Gastroesophageal sphincter (tissue), 3 donors: ENCODE data around the gene CHCHD5.

Experiments
- POLR2A ChIP-seq, 2 donors: fragments of 450-650 bp; IDR thresholded peaks; one replicate each; pipeline ENCODE4 v1.6.1; 2017; ENCODE audit warnings: antibody characterized with exemption in 2 of 2, mild to moderate bottlenecking in 2 of 2, moderate library complexity in 1 of 2
- TF ChIP-seq, protein P1 (sequence below), 4 experiments: fragments of 200-600 bp in 2 of 4; fragments of 450-650 bp in 2 of 4; sonication (generic) in 1 of 4; IDR thresholded peaks; one replicate each; pipeline ENCODE4 v1.5.1; 2017 to 2019; ENCODE audit warnings: antibody characterized with exemption in 4 of 4, mild to moderate bottlenecking in 2 of 4, moderate library complexity in 2 of 4

DNA sequence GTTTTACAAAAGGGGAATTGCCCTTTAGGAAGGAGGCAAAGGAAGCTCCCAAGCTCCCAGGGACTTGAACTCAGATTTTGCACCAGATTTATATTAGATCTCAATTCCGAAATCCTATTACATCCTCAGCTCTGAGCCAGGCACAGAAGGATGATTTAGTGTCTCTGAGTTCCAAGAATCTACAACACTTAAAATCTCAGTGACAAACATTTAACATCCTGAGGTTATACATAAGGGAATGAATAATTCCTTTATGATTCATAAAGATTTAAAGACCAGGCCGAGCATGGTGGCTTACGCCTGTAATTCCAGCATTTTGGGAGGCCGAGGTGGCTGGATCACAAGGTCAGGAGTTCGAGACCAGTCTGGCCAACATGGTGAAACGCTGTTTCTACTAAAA, 44.8 kb downstream of the CHCHD5 start:
- TF ChIP-seq POLR2A (IDR thresholded peaks at IDR 0.05) = no peak
- TF ChIP-seq, protein P1, sequence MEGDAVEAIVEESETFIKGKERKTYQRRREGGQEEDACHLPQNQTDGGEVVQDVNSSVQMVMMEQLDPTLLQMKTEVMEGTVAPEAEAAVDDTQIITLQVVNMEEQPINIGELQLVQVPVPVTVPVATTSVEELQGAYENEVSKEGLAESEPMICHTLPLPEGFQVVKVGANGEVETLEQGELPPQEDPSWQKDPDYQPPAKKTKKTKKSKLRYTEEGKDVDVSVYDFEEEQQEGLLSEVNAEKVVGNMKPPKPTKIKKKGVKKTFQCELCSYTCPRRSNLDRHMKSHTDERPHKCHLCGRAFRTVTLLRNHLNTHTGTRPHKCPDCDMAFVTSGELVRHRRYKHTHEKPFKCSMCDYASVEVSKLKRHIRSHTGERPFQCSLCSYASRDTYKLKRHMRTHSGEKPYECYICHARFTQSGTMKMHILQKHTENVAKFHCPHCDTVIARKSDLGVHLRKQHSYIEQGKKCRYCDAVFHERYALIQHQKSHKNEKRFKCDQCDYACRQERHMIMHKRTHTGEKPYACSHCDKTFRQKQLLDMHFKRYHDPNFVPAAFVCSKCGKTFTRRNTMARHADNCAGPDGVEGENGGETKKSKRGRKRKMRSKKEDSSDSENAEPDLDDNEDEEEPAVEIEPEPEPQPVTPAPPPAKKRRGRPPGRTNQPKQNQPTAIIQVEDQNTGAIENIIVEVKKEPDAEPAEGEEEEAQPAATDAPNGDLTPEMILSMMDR (IDR thresholded peaks at IDR 0.05) = no peak
